K562 (cell line): ENCODE data around the gene RREB1. TPM values are rescaled to one million over a fixed set of nuclear protein-coding genes. Genes with fewer than 3 reads are reported as not detected.

Source experiments
- ATAC-seq: fragments of 200-7000 bp; cut with Tn5 transposase; 3 replicates; pipeline ENCODE4 v1.9.1; 2020; ENCODE audit warnings: moderate library complexity
- BruUV-seq: library from RNA; stranded (reverse); fragments of 400-500 nt; replicated peaks from 2 replicates; lab custom pipeline; 2021; lab: Mats Ljungman, UMichigan
- CTCF ChIA-PET: fragments of 300-600 bp; formaldehyde crosslinking; extraction: SDS; loops from one replicate; lab custom pipeline; 2021; ENCODE audit warnings: low intra/inter-chr PET ratio; lab: Yijun Ruan, JAX
- POLR2A ChIA-PET: fragments of 300-600, 350-650 bp; sonication (Branson Sonifier 250); formaldehyde crosslinking; extraction: SDS; loops from one replicate; lab custom pipeline; 2021; ENCODE audit warnings: antibody characterized with exemption, inconsistent platforms; lab: Yijun Ruan, JAX
- DNase-seq, 4 experiments: peaks; one replicate each; pipeline versions ENCODE4 v3.0.0 to v3.0.0-alpha.2; 2011 to 2018; ENCODE audit warnings: low spot score in 3 of 4, mixed read lengths in 3 of 4; ENCODE audit errors: extremely low read depth in 1 of 4
- FAIRE-seq: peaks from 2 replicates; lab custom pipeline; 2011; peaks lifted over from hg19 to GRCh38; lab: Jason Lieb, UNC
- H2AFZ ChIP-seq: 2 replicates; pipeline ENCODE4 v1.6.0; 2011; ENCODE audit warnings: low read depth, low read length, control low read depth, inconsistent platforms
- H3K27ac ChIP-seq: fragments of 200-600 bp; 3 replicates; pipeline ENCODE4 v1.8.0; 2011; ENCODE audit warnings: low read depth, mild to moderate bottlenecking, control low read depth, inconsistent platforms, low read length, moderate library complexity, mixed read lengths; ENCODE audit errors: extremely low read depth
- H3K27me3 ChIP-seq, 2 experiments: fragments of 300-600 bp in 1 of 2; 2 replicates in 1 of 2; 3 replicates in 1 of 2; pipeline versions ENCODE4 v1.6.0 to v1.8.0; 2011; ENCODE audit warnings: inconsistent platforms in 2 of 2, low read length in 2 of 2, mild to moderate bottlenecking in 1 of 2, mixed read lengths in 1 of 2, moderate library complexity in 1 of 2; ENCODE audit not compliant: control insufficient read depth in 2 of 2, insufficient read depth in 2 of 2
- H3K36me3 ChIP-seq: fragments of 300-600 bp; 3 replicates; pipeline ENCODE4 v1.8.0; 2011; ENCODE audit warnings: mild to moderate bottlenecking, low read length, inconsistent platforms; ENCODE audit not compliant: control insufficient read depth, insufficient read depth
- H3K4me1 ChIP-seq, 2 experiments: fragments of 200-600 bp in 1 of 2; replicated peaks in 1 of 2; 2 replicates in 1 of 2; 3 replicates in 1 of 2; pipeline versions ENCODE4 v1.5.1 to v1.8.0; 2011; ENCODE audit warnings: inconsistent platforms in 2 of 2, low read length in 2 of 2, mild to moderate bottlenecking in 1 of 2, mixed read lengths in 1 of 2, moderate library complexity in 1 of 2; ENCODE audit not compliant: control insufficient read depth in 2 of 2, insufficient read depth in 2 of 2
- H3K4me2 ChIP-seq: 2 replicates; pipeline ENCODE4 v1.6.1; 2011; ENCODE audit warnings: low read length, control low read depth, inconsistent platforms, mixed read lengths; ENCODE audit not compliant: insufficient read depth
- H3K4me3 ChIP-seq: fragments of 200-600 bp; sonication (generic), shearing (Covaris generic); 2 replicates; pipeline ENCODE4 v1.5.1; 2016; ENCODE audit warnings: control low read depth, inconsistent platforms
- H3K79me2 ChIP-seq: fragments of 200-600 bp; 3 replicates; pipeline ENCODE4 v1.8.0; 2011; ENCODE audit warnings: low read length, inconsistent platforms; ENCODE audit not compliant: control insufficient read depth, insufficient read depth
- H3K9ac ChIP-seq, 2 experiments: 2 replicates each; pipeline versions ENCODE4 v1.6.0 to v1.6.1; 2011; ENCODE audit warnings: low read depth in 2 of 2, low read length in 2 of 2, control low read depth in 1 of 2, inconsistent platforms in 1 of 2, mild to moderate bottlenecking in 1 of 2, mixed read lengths in 1 of 2; ENCODE audit not compliant: insufficient read depth in 1 of 2
- H3K9me1 ChIP-seq: one replicate; pipeline ENCODE4 v1.6.0; 2011; ENCODE audit warnings: inconsistent platforms, mild to moderate bottlenecking, low read length, moderate library complexity; ENCODE audit not compliant: control insufficient read depth, insufficient read depth
- H3K9me3 ChIP-seq: replicated peaks from 2 replicates; pipeline ENCODE4 v1.5.1; 2011; ENCODE audit warnings: low read depth, low read length, inconsistent platforms; ENCODE audit not compliant: control insufficient read depth, insufficient read depth
- H4K20me1 ChIP-seq: replicated peaks from 2 replicates; pipeline ENCODE4 v1.6.1; 2011; ENCODE audit warnings: low read length, inconsistent platforms, mixed read lengths; ENCODE audit not compliant: control insufficient read depth, insufficient read depth
- HMBOX1 ChIP-seq: sonication (generic); IDR thresholded peaks from 2 replicates; pipeline ENCODE4 v1.6.1; 2016
- RBM25 ChIP-seq: fragments of 200-400 bp; formaldehyde crosslinking; IDR thresholded peaks from 2 replicates; pipeline ENCODE4 v1.6.1; 2018; ENCODE audit warnings: low read length, low read depth, moderate library complexity; ENCODE audit not compliant: severe bottlenecking
- ZNF24 ChIP-seq: fragments of 450-650 bp; IDR thresholded peaks from 2 replicates; pipeline ENCODE4 v1.6.1; 2016
- ZNF395 ChIP-seq: fragments of 200-800 bp; sonication (Bioruptor generic); IDR thresholded peaks from 2 replicates; pipeline ENCODE4 v1.6.1; 2017; ENCODE audit warnings: missing genetic modification characterization, missing compliant biosample characterization
- in situ Hi-C: fragments of 300-500 bp; cut with MboI; formaldehyde crosslinking; loops from 4 replicates; pipeline ENCODE4 v1.15.0; 2018; ENCODE audit warnings: inconsistent platforms, mixed read lengths
- intact Hi-C: fragments of 100-400 bp; cut with micrococcal nuclease; formaldehyde crosslinking; loops from 2 replicates; pipeline ENCODE4 v1.14.2; 2022
- polyA plus RNA-seq, 8 experiments: library from polyadenylated mRNA; depleted of rRNA in 4 of 8; stranded (reverse) in 5 of 8; unstranded in 3 of 8; fragments of >200 nt; fragmentation: Nextera tagmentation in 2 of 8; fragmentation: Illumina TruSeq in 1 of 8; extraction: Ambion mirVana in 2 of 8; extraction: Trizol in 1 of 8; gene quantifications; 2 replicates each; pipeline versions ENCODE4 v1.2.1 to v1.2.3, GENCODE V29; 2011 to 2014; ENCODE audit warnings: inconsistent platforms in 1 of 8, missing spikeins in 1 of 8
- total RNA-seq, 7 experiments: library from RNA; depleted of rRNA in 6 of 7; stranded (reverse); fragments of >200 nt in 6 of 7; fragmentation: Illumina TruSeq in 2 of 7; extraction: Trizol in 2 of 7; gene quantifications; 2 replicates each; pipeline versions ENCODE4 v1.2.1 to v1.2.3, GENCODE V29; 2011 to 2021; ENCODE audit warnings: low replicate concordance in 1 of 7
- TF ChIP-seq, protein P1 (sequence below): fragments of 450-650 bp; IDR thresholded peaks from 2 replicates; pipeline ENCODE4 v1.6.1; 2017; ENCODE audit warnings: antibody characterized with exemption, mild to moderate bottlenecking
- TF ChIP-seq, protein P2 (sequence below): sonication (generic); formaldehyde crosslinking; IDR thresholded peaks from 2 replicates; pipeline ENCODE4 v1.8.1; 2023; ENCODE audit warnings: mild to moderate bottlenecking, missing genetic modification reagents, moderate library complexity

Gene RREB1
- total and polyA plus RNA-seq, 9 of the 15 experiments (the other 6 are each of a cell fraction or from before 2014, with no cell fraction given): 3.3 to 64.2 (median 19.3) TPM

GRCh38 chr6:7135755-7136154 lies 28.0 kb downstream of the RREB1 start:
- no peaks in the 10 kb centered on the region for H3K27me3 ChIP-seq
- 0 out of 2 replicates have a peak overlapping the region, but pooled peaks have one; percentile 7 for H3K4me2 ChIP-seq
- in situ Hi-C loops: no loop called here
- TF ChIP-seq, protein P1, sequence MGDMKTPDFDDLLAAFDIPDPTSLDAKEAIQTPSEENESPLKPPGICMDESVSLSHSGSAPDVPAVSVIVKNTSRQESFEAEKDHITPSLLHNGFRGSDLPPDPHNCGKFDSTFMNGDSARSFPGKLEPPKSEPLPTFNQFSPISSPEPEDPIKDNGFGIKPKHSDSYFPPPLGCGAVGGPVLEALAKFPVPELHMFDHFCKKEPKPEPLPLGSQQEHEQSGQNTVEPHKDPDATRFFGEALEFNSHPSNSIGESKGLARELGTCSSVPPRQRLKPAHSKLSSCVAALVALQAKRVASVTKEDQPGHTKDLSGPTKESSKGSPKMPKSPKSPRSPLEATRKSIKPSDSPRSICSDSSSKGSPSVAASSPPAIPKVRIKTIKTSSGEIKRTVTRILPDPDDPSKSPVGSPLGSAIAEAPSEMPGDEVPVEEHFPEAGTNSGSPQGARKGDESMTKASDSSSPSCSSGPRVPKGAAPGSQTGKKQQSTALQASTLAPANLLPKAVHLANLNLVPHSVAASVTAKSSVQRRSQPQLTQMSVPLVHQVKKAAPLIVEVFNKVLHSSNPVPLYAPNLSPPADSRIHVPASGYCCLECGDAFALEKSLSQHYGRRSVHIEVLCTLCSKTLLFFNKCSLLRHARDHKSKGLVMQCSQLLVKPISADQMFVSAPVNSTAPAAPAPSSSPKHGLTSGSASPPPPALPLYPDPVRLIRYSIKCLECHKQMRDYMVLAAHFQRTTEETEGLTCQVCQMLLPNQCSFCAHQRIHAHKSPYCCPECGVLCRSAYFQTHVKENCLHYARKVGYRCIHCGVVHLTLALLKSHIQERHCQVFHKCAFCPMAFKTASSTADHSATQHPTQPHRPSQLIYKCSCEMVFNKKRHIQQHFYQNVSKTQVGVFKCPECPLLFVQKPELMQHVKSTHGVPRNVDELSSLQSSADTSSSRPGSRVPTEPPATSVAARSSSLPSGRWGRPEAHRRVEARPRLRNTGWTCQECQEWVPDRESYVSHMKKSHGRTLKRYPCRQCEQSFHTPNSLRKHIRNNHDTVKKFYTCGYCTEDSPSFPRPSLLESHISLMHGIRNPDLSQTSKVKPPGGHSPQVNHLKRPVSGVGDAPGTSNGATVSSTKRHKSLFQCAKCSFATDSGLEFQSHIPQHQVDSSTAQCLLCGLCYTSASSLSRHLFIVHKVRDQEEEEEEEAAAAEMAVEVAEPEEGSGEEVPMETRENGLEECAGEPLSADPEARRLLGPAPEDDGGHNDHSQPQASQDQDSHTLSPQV: no peak
- TF ChIP-seq RBM25 (peak; percentile 93), HMBOX1 (no peak; the same call in 1 of the 2 replicates), ZNF395 (CRISPR knock-in tag) (no peak), ZNF24 (0 out of 2 replicates have a peak, but pooled peaks have one; percentile 35)
- TF ChIP-seq, protein P2, sequence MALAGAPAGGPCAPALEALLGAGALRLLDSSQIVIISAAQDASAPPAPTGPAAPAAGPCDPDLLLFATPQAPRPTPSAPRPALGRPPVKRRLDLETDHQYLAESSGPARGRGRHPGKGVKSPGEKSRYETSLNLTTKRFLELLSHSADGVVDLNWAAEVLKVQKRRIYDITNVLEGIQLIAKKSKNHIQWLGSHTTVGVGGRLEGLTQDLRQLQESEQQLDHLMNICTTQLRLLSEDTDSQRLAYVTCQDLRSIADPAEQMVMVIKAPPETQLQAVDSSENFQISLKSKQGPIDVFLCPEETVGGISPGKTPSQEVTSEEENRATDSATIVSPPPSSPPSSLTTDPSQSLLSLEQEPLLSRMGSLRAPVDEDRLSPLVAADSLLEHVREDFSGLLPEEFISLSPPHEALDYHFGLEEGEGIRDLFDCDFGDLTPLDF (CRISPR knock-in tag): no peak

More at GRCh38 chr6:7135755-7136154, 28.0 kb downstream of the RREB1 start:
- peaks cover 98% of the 10 kb centered on the region for H3K79me2 ChIP-seq
- ChIA-PET POLR2A (interaction anchor here (0.9 to 2.6 kb wide), 10 partner anchors 8 to 299 kb away, joined by 3 to 12 read pairs (median 5); no protein-coding TSS in a partner anchor), CTCF (interaction anchor here (0.6 kb wide), 1 partner anchor 277 kb away, joined by 3 read pairs; no protein-coding TSS in a partner anchor)
- peak overlapping the region; percentile 14; the same call in 2 of the 3 replicates for H3K27ac ChIP-seq
- no peaks in the 10 kb centered on the region for H4K20me1 ChIP-seq
- peaks cover 23 to 66% of the 10 kb centered on the region in 2 experiments for H3K4me1 ChIP-seq
- DNase-seq: peak in 3 of 4 experiments; percentile 50 to 62 (median 51)
- H3K9me1 ChIP-seq: no peaks in the 10 kb centered on the region
- intact Hi-C loops: loop anchor here (2.0 kb wide), 1 partner anchor 17 kb away; no protein-coding TSS in a partner anchor
- peak overlapping the region in 1 of 2 experiments; percentile 29; a peak in 2 of 4 replicates for H3K9ac ChIP-seq
- BruUV-seq: no TSS peak
- H2AFZ ChIP-seq: no peak overlapping the region
- no peak overlapping the region for H3K4me3 ChIP-seq
- FAIRE-seq: peak; percentile 44
- H3K9me3 ChIP-seq: no peaks in the 10 kb centered on the region
- no peak for ATAC-seq
- peaks cover 17% of the 10 kb centered on the region; the same call in 2 of the 3 replicates for H3K36me3 ChIP-seq
